IPS-18c (cell line): ENCODE results near the gene TUBA8.
"Not testable (repeated sequence)": the region's sequence is repeated elsewhere in the genome, so short reads cannot be mapped to it uniquely, and the experiment has no call there.

Source experiments
- H3K4me3 ChIP-seq: 2 replicates; pipeline ENCODE4 v1.7.0; 2013; ENCODE audit warnings: low read depth, mild to moderate bottlenecking, low read length, moderate library complexity; ENCODE audit not compliant: insufficient read depth
- H3K9me3 ChIP-seq: one replicate; pipeline ENCODE4 v1.6.1; 2013; ENCODE audit warnings: mild to moderate bottlenecking, low read length, moderate library complexity; ENCODE audit not compliant: control insufficient read depth, insufficient read depth

The TUBA8 gene

GRCh38 chr22:18110194-18110953, at the start of gene TUBA8:
Gene TUBA8 (plus strand): TSS chr22:18110809. CDS start chr22:18110866, 57 bp downstream.
- peaks cover 7% of the 10 kb centered on the region for H3K9me3 ChIP-seq
- peak within 1 kb of the TSS; percentile 49 for H3K4me3 ChIP-seq

- no peaks in the 10 kb centered on the region for H3K9me3 ChIP-seq
- H3K4me3 ChIP-seq: no peak overlapping the region
Measured at GRCh38 chr22:18062421-18062820, 48.2 kb upstream of the TUBA8 start.

- no peak overlapping the region for H3K4me3 ChIP-seq
Measured at GRCh38 chr22:18063306-18063705, 47.3 kb upstream of the TUBA8 start.

GRCh38 chr22:18063715-18064114, 46.9 kb upstream of the TUBA8 start:
- H3K9me3 ChIP-seq, H3K4me3 ChIP-seq: not testable (repeated sequence)

More at GRCh38 chr22:18063306-18063705, 47.3 kb upstream of the TUBA8 start:
- no peaks in the 10 kb centered on the region for H3K9me3 ChIP-seq

- no peak overlapping the region for H3K4me3 ChIP-seq
- no peaks in the 10 kb centered on the region for H3K9me3 ChIP-seq
Measured at GRCh38 chr22:18064636-18065035, 46.0 kb upstream of the TUBA8 start.

GRCh38 chr22:18065256-18065655, 45.4 kb upstream of the TUBA8 start:
- Histone ChIP-seq H3K9me3 (no peaks in the 10 kb centered on the region), H3K4me3 (no peak overlapping the region)

- Histone ChIP-seq H3K4me3 (no peak overlapping the region), H3K9me3 (no peaks in the 10 kb centered on the region)
Measured at GRCh38 chr22:18066181-18066859, 44.3 kb upstream of the TUBA8 start.

GRCh38 chr22:18067121-18067520, 43.5 kb upstream of the TUBA8 start:
- Histone ChIP-seq H3K9me3 (no peaks in the 10 kb centered on the region), H3K4me3 (no peak overlapping the region)

- no peak overlapping the region for H3K4me3 ChIP-seq
Measured at GRCh38 chr22:18067548-18068341, 42.9 kb upstream of the TUBA8 start.

GRCh38 chr22:18068381-18068988, 42.1 kb upstream of the TUBA8 start:
- H3K4me3 ChIP-seq: no peak overlapping the region

More at GRCh38 chr22:18067548-18068341, 42.9 kb upstream of the TUBA8 start:
- no peaks in the 10 kb centered on the region for H3K9me3 ChIP-seq

GRCh38 chr22:18069041-18069440, 41.6 kb upstream of the TUBA8 start:
- Histone ChIP-seq H3K9me3 (no peaks in the 10 kb centered on the region), H3K4me3 (no peak overlapping the region)

More at GRCh38 chr22:18068381-18068988, 42.1 kb upstream of the TUBA8 start:
- no peaks in the 10 kb centered on the region for H3K9me3 ChIP-seq

GRCh38 chr22:18070041-18070440, 40.6 kb upstream of the TUBA8 start:
- H3K9me3 ChIP-seq: no peaks in the 10 kb centered on the region
- no peak overlapping the region for H3K4me3 ChIP-seq

GRCh38 chr22:18070556-18071306, 39.9 kb upstream of the TUBA8 start:
- Histone ChIP-seq H3K4me3 (no peak overlapping the region), H3K9me3 (no peaks in the 10 kb centered on the region)

GRCh38 chr22:18071307-18071967, 39.2 kb upstream of the TUBA8 start:
- not testable (repeated sequence) for H3K4me3 ChIP-seq, H3K9me3 ChIP-seq

- no peaks in the 10 kb centered on the region for H3K9me3 ChIP-seq
- H3K4me3 ChIP-seq: no peak overlapping the region
Measured at GRCh38 chr22:18071968-18072310, 38.7 kb upstream of the TUBA8 start.

GRCh38 chr22:18073467-18073866, 37.1 kb upstream of the TUBA8 start:
- H3K9me3 ChIP-seq: no peaks in the 10 kb centered on the region
- H3K4me3 ChIP-seq: no peak overlapping the region
